ENCODE results near the gene ESRRG. TPM values are rescaled to one million over a fixed set of nuclear protein-coding genes. Genes with fewer than 3 reads are reported as not detected.

ESRRG gene
- total and polyA plus RNA-seq, 3 donors from 2014 or later: 0.93 to 2.2 (median 1.6) TPM

DNA sequence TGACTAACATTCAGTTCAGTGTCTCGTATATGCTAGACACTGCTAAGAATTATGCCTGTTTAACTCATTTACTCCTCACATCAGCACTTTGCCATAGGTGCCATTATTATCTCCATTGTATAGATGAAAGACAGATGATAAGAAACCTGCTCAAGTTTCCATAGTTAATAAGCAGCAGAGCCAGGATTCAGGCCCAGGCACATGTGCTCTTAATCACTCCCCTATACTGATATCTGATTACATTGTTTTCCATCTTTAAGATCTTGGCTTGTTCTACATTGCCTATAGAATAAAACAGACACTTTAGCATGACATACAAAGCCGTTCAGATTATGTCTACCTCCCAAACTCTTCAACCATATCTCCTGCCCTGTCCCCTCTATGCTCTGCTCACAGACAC, 269.5 kb downstream of the ESRRG start:
- WGBS, 2 donors: 47 to 53% methylated on average over 2 of the region's 2 CpGs
- intact Hi-C loops (cut with DNase I; ENCODE audit: low total_unique reads): no loop called here
- Histone ChIP-seq H3K27me3 (no peaks in the 10 kb centered on the region), H3K36me3 (ENCODE audit: low read depth, missing control alignments) (no peaks in the 10 kb centered on the region), H3K4me1 (no peaks in the 10 kb centered on the region), H3K9me3 (no peaks in the 10 kb centered on the region), H3K4me3 (no peak overlapping the region), H3K27ac (no peak overlapping the region)
- no peak for DNase-seq
- TF ChIP-seq, protein P1, sequence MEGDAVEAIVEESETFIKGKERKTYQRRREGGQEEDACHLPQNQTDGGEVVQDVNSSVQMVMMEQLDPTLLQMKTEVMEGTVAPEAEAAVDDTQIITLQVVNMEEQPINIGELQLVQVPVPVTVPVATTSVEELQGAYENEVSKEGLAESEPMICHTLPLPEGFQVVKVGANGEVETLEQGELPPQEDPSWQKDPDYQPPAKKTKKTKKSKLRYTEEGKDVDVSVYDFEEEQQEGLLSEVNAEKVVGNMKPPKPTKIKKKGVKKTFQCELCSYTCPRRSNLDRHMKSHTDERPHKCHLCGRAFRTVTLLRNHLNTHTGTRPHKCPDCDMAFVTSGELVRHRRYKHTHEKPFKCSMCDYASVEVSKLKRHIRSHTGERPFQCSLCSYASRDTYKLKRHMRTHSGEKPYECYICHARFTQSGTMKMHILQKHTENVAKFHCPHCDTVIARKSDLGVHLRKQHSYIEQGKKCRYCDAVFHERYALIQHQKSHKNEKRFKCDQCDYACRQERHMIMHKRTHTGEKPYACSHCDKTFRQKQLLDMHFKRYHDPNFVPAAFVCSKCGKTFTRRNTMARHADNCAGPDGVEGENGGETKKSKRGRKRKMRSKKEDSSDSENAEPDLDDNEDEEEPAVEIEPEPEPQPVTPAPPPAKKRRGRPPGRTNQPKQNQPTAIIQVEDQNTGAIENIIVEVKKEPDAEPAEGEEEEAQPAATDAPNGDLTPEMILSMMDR (IDR thresholded peaks at IDR 0.05): no peak
